HG03520 (cell line): ENCODE measurements around the gene UBE2I.
A peak's percentile ranks its signal among the peaks of the same experiment; 100 is the strongest.

Experiments used
- ATAC-seq: cut with Tn5 transposase; IDR thresholded peaks from one replicate; pipeline ENCODE4 v1.9.1; 2021; ENCODE audit warnings: mild to moderate bottlenecking, moderate library complexity; ENCODE audit not compliant: unreplicated experiment

UBE2I gene

DNA sequence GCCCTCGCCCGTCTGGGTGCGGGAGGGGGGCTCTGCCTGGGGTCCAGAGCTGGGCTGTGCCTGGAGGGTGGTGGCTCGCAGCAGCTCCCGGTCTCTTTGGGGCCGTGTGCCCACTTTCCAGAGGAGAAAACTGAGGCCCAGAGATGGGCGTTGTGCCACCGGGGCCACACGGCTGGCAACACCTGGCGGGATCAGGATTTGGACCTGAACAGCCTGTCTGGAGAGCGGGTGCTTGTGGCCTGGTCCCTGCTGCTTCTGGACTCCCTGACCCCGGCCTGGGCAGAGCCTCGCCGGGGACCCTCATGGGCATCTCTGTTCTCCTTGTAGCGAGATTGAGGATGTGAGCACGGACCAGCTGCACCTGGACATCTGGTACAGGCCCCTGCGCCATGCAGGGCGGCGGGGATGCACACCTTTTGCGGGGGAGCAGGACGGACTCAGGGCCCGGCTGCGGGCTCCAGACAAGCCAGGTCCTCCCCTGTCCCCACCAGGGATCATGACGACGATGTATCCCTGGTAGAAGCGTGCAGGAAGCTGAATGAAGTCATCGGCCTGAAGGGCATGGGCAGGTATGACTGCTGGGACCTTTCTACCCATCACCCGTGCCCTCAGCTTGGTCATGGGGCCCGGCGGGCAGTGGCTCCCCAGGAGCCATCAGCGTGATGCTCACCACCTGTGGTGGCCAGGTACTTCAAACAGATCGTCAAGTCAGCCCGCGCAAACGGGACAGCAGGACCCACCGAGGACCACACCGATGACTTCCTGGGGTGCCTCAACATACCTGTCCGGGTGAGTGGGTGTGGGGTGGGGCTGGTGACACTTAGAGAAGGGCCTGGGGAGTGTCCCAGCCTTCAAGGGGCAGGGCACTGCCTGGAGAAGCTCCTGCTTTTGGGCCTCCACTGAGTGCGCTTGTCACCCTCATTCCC is 32.3 kb downstream of the UBE2I start:
- no peak for ATAC-seq

DNA sequence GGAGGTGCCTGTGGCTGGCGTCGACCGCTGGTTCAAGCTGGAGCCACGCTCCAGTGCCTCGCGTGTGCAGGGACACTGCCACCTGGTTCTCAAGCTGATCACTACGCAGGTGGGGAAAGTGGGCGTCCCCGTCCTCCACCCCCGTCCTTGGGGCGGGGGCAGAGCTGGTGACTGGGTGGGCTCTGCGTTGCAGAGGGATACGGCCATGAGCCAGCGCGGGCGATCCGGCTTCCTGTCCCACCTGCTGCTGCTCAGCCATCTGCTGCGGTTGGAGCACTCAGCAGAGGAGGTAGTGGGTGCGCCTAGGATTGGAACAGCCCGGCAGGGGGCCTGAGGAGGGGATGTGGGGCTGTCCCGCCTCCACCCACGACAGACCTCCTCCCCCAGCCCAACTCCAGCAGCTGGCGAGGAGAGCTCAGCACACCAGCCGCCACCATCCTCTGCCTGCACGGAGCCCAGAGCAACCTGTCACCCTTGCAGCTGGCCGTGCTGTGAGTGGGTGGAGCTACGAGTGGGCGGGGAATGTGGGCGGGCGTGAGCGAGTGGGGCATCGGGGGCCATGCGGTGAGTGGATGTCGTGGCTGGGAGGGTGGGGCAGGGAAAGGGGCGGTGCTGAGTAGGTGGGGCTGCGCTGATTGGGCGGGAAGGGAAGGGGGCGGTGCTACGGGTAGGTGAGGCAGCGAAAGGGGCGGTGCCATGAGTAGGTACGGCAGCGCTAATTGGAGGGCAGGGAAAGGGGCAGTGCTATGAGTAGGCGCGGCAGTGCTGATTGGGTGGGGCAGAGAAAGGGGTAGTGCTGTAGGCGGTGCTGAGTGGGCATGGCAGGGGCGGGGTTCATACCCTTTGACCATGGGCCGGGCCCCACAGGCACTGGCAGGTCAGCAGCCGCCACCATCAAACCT is 33.3 kb downstream of the UBE2I start:
- peak; percentile 79 for ATAC-seq

DNA sequence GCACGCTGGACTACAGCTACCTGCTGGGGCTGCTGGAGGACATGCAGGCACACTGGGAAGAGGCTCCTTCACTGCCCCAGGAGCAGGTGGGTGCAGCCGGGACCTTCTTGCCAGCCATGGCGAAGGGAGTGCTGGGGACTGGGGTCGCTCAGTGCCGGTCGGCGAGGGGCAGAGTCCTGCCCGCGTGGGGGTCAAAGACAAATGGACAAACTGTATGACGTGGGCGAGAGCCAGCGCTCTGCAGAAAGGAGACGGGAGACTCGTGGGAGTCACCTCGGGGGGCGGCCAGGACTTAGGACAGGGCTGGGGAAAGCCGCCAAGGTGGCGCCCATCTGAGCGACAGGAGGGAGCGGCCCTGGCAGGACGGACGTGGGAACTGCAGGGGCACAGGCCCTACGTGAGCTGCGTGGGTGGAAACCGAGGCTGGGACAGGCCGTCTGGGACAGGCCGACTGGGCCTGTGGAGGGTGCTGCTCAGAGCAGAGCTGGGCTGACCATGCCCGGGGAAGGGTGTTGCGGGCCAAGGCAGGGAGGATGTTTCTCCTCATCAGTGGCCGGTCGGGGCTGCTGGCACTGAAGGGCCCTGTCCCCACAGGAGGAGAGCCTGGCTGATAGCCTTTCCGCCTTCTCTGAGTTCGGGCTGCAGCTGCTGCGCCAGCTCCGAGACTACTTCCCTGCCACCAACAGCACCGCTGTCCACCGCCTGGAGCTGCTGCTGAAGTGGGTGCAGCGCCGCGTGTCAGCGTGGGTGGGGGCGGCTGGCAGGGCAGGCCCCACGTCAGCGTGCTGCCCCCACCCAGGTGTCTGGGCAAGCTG is 34.2 kb downstream of the UBE2I start:
- ATAC-seq = no peak

DNA sequence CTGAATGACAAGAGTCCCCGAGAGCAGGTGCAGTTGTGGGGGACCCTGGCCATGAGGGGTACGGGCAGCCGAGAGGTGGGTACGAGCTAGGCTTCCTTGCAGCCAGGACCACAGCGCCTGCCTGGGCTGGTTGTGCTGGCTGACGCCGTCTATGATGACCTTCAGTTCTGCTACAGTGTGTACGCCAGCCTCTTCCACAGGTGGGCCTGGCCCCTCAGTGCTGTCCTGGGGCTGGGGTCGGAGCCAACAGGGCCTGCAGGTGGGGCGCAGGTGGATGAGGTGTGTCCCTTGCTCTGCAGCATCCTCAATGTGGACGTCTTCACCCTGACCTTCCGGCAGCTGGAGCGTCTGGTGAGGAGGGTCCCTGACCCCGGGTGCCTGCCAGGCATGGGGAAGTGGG is 35.1 kb downstream of the UBE2I start:
- no peak for ATAC-seq

- ATAC-seq = no peak
Measured at GRCh38 chr16:1345087-1345486, 35.7 kb downstream of the UBE2I start.

GRCh38 chr16:1345651-1346421 is 36.4 kb downstream of the UBE2I start:
- no peak for ATAC-seq

DNA sequence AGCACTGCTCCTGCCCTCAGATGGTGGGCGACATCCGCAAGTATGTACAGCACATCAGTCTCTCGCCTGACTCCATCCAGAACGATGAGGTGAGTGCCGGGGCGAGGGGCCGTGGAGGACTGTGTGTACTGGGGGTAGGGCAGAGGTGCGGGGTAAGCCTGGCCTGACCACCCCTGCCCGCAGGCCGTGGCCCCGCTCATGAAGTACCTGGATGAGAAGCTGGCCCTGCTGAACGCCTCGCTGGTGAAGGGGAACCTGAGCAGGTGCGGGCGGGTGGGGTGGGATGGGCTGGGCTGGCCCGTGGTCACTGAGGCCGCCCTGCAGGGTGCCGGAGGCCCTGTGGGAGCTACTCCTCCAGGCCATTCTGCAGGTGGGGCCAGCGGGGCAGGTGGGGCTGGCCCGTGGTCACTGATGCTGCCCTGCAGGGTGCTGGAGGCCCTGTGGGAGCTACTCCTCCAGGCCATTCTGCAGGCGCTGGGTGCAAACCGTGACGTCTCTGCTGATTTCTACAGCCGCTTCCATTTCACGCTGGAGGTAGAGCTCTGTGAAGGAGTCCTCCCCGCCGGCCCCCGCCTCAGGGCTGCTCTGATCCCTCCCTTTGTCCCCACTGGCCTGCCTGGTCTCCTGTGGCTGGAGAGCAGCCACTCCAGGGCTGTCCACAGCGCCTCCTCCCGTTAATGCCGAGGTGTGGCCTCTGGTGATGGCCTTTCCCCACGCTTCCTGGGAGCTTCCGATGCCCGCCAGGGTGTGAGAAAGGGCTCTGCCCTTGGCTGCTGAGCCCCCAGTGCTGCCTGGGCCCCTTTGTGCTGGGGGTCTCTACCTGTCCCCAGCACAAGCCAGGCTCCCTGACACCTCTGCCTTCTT is 37.2 kb downstream of the UBE2I start:
- no peak for ATAC-seq

GRCh38 chr16:1347286-1347855 is 37.9 kb downstream of the UBE2I start:
- ATAC-seq = no peak

- ATAC-seq = no peak
Measured at GRCh38 chr16:1347962-1348361, 38.5 kb downstream of the UBE2I start.

GRCh38 chr16:1348441-1348840 is 39.0 kb downstream of the UBE2I start:
- ATAC-seq = no peak

DNA sequence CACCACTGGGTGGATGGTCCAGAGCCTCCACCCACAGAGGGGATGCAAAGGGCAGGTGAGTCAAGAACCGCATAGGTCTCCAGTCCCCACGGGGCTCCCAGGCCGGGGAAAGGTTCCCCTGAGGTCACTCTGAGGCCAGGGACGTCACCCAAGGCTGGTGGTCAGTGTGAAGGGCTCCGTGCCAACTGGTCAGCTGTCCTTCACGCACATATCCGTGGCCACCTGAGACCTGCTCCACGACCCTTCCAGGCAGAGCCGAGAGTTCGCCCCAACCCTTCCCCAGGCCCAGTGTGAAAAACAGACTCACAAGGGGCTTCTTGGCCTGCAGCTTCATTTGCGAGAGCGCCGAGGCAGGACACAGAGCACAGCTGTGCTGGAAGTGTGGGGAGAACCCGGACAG is 39.5 kb downstream of the UBE2I start:
- no peak for ATAC-seq

DNA sequence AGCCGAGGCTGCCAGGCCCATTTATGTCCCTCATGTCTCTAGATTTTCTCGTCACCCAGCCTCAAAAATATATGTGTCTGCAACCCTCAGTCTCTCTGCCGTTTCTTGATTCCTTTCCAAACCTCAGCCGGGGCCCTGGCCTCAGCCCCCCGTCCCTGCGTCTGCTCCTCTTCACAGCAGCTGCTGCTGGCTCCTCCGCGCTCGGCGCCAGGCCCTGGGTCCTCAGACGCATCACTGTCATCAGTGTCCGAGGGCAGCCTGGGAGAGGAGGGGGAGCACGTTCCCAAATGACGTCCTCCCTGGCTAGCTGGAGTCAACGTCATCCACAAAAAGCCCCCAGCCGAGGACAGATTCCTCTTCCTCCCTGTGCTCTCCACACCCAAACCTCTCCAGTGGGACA is 39.9 kb downstream of the UBE2I start:
- ATAC-seq = no peak

- ATAC-seq = no peak
Measured at GRCh38 chr16:1349951-1350350, 40.5 kb downstream of the UBE2I start.

DNA sequence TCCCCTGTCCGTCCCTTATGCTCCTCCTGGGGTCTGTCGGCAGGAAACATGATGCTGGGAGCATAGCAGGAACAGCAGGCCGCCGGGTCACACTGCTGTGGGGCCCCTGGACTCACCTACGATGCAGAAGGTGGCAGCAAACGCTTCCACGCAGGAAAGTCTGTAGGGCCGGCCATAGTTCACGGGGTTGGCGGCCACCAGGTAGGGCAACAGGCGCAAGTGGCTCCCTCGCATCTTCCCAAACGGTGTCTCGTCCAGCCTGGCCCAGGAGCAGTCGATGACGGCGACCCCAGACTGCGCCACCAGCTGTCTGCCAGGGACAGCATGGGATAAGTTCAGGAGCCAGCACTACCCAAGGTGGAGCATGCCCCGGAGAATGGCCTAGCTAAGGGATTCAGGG is 41.3 kb downstream of the UBE2I start:
- no peak for ATAC-seq

- ATAC-seq = peak; percentile 18
Measured at GRCh38 chr16:1351215-1351581, 41.8 kb downstream of the UBE2I start.

DNA sequence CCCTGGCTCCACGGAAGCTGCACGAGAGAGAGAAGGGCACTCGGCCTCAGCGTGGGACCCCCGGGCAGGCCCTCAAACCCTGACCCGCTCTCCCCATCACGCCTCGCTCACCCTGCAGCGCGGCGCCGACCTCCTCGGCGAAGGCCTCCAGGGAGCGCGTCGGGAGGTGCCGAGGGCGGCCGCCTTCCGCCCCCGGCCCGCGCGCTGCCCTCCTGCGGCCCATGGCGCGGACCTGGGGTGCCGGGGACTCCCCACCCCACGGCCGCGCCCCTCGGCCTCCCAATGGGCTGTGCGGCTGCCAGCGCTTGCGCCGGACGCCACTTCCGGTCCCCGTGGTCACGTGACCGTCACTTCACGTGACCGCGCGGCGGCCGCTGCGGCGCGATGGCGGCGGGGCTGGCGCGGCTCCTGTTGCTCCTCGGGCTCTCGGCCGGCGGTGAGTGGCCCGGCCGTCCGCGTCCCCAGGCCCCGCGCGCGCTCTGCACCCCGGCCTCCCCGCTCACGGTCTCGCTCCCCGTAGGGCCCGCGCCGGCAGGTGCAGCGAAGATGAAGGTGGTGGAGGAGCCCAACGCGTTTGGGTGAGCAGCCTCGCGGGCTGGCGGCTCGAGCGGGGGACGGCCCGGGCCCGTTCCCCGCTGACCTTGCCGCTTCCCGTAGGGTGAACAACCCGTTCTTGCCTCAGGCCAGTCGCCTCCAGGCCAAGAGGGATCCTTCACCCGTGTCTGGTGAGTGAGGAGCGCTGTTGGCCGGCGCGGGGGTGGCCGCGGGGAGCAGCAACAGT is 42.3 kb downstream of the UBE2I start, which contains the start of the genes GNPTG and TSR3:
GNPTG (plus strand) TSS at position 350 of the 781 bp plus-strand sequence; CDS start at position 385, 35 bp downstream.
TSR3 (minus strand) TSS at position 297 of the 781 bp plus-strand sequence; CDS start at position 223, 74 bp downstream.
- ATAC-seq = peak; percentile 69

DNA sequence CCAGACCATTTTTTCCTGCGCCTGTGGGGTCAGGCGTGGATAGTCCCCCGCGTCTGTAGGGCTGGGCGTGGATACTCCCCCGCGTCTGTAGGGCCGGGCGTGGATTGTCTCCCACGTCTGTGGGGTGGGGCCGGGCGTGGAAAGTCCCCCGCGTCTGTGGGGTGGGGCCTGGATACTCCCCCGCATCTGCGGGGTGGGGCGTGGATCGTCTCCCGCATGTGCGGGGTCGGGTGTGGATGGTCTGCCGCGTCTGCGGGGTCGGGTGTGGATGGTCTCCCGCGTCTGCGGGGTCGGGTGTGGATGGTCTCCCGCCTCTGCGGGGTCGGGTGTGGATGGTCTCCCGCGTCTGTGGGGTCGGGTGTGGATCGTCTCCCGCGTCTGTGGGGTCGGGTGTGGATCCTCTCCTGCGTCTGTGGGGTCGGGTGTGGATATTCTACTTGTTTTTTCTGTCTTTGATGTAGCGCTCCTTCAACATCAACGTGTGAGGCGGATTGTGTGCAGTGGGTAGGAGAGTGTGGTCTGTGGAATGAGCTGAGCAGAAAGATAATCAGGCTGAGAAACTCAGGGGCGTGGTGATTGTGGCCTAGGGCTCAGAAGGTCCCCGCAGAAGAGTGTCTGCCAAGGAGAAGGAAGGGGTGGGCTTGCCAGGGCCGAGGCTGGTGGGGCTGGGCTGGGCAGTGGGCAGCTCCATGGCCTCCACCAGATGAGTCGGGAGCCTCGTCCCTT is 45.5 kb downstream of the UBE2I start:
- no peak for ATAC-seq
